ENCODE results near the gene SRSF4. TPM values are rescaled to one million over a fixed set of nuclear protein-coding genes. Genes with fewer than 3 reads are reported as not detected.
A peak's percentile ranks its signal among the peaks of the same experiment; 100 is the strongest.

SRSF4 gene
- total and polyA plus RNA-seq, 8 donors: 66.0 to 138 (median 120) TPM

- DNase-seq (peak in 2 of 4 donors; percentile 32 to 57), ATAC-seq (peak; percentile 68)
- Histone ChIP-seq H3K27ac (peak overlapping the region; percentile 71 to 87), H3K9me3 (no peaks in the 10 kb centered on the region), H3K4me1 (peaks cover 0 to 17% of the 10 kb centered on the region in 2 donors), H3K27me3 (no peaks in the 10 kb centered on the region), H3K36me3 (peaks cover 0 to 51% of the 10 kb centered on the region in 2 donors), H3K4me3 (no peak overlapping the region)
- intact Hi-C loops (cut with DNase I): loop anchor here in 1 of 2 donors (10.0 kb wide), 1 partner anchor 317 kb away; no protein-coding TSS in a partner anchor
- TF ChIP-seq CTCF (IDR thresholded peaks at IDR 0.05): no peak
These were observed 20.4 kb upstream of the SRSF4 start for GRCh38 chr1:29202053-29202452.

- ATAC-seq: no peak
- Histone ChIP-seq H3K27ac (peak overlapping the region; percentile 71 to 87), H3K36me3 (peaks cover 0 to 48% of the 10 kb centered on the region in 2 donors), H3K9me3 (no peaks in the 10 kb centered on the region), H3K27me3 (no peaks in the 10 kb centered on the region), H3K4me1 (peaks cover 0 to 17% of the 10 kb centered on the region in 2 donors), H3K4me3 (no peak overlapping the region)
- no peak for TF ChIP-seq CTCF (IDR thresholded peaks at IDR 0.05)
- no peak for DNase-seq
- intact Hi-C loops (cut with DNase I): loop anchor here in 1 of 2 donors (10.0 kb wide), 1 partner anchor 317 kb away; no protein-coding TSS in a partner anchor
These were observed 19.9 kb upstream of the SRSF4 start for GRCh38 chr1:29201595-29202051.

- Histone ChIP-seq H3K4me1 (peaks cover 0 to 17% of the 10 kb centered on the region in 2 donors), H3K4me3 (no peak overlapping the region), H3K27me3 (no peaks in the 10 kb centered on the region), H3K36me3 (peaks cover 0 to 44% of the 10 kb centered on the region in 2 donors), H3K27ac (peak overlapping the region; percentile 71 to 87), H3K9me3 (no peaks in the 10 kb centered on the region)
- intact Hi-C loops (cut with DNase I): loop anchor here in 1 of 2 donors (10.0 kb wide), 1 partner anchor 316 kb away; no protein-coding TSS in a partner anchor
- no peak for DNase-seq
- no peak for TF ChIP-seq CTCF (IDR thresholded peaks at IDR 0.05)
- ATAC-seq: no peak
These were observed 19.4 kb upstream of the SRSF4 start for GRCh38 chr1:29200906-29201594.

GRCh38 chr1:29197993-29198392, 16.3 kb upstream of the SRSF4 start:
- Histone ChIP-seq H3K9me3 (no peaks in the 10 kb centered on the region), H3K27ac (no peak overlapping the region), H3K27me3 (no peaks in the 10 kb centered on the region), H3K36me3 (peaks cover 0 to 45% of the 10 kb centered on the region in 2 donors), H3K4me1 (peaks cover 0 to 17% of the 10 kb centered on the region in 2 donors), H3K4me3 (no peak overlapping the region)
- TF ChIP-seq CTCF (IDR thresholded peaks at IDR 0.05): no peak
- ATAC-seq: no peak
- DNase-seq: no peak
- intact Hi-C loops (cut with DNase I): no loop called here

- TF ChIP-seq CTCF (IDR thresholded peaks at IDR 0.05): no peak
- Histone ChIP-seq H3K27ac (no peak overlapping the region), H3K27me3 (no peaks in the 10 kb centered on the region), H3K9me3 (no peaks in the 10 kb centered on the region), H3K4me1 (peaks cover 0 to 12% of the 10 kb centered on the region in 2 donors), H3K4me3 (no peak overlapping the region), H3K36me3 (peaks cover 0 to 47% of the 10 kb centered on the region in 2 donors)
- DNase-seq (peak in 2 of 4 donors; percentile 48 to 49), ATAC-seq (peak; percentile 87)
- intact Hi-C loops (cut with DNase I): no loop called here
These were observed 15.9 kb upstream of the SRSF4 start for GRCh38 chr1:29197590-29197924.
